ENCODE measurements around the gene JAK3.
"Not testable (repeated sequence)": the region's sequence is repeated elsewhere in the genome, so short reads cannot be mapped to it uniquely, and the experiment has no call there.

JAK3 gene

DNA sequence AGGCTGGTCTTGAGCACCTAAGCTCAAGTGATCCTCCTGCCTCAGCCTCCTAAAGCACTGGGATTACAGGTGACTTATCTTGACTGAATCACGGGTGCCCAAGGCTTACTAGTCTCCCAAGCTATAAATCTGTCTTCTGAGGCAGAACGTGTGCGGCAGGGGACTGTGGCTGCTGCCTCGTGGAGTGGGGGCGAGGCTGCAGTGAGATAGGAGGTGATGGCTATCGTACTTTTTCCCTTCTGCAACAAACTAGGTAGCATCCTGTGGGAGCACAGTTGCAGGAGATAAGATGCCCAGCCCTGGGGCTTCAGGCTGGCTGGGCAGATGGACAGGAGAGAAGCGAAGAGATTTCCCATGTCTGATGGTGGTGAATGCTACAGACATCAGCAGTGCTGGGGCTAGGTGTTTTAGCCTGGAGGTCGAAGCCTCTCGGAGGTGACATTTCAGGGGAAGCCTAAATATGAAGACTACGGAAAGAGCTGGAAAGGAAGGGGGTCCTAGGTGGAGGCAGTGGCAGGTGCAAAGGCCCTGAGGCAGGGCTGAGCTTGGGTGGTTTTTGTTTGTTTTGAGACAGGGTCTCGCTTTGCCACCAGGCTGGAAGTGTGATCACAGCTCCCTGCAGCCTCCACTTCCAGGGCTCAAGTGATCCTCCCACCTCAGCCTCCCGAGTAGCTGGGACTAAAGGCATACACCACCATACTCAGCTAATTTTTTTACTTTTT is 45.5 kb downstream of the JAK3 start:
- DNase-seq: no peak

DNA sequence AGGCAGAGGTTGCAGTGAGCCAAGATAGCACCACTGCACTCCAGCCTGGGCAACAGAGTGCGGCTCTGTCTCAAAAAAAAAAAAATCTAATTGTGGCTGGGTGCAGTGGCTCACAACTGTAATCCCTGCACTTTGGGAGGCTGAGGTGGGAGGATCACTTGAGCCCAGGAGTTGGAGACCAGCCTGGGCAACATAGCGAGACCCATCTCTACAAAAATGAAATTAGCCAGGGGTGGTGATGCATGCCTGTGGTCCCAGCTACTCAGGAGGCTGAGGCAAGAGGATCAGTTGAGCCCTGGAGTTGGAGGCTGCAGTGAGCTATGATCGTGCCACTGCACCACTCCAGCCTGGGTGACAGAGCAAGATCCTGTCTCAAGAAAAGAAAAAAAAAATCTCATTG is 49.2 kb downstream of the JAK3 start:
- DNase-seq: not testable (repeated sequence)

DNA sequence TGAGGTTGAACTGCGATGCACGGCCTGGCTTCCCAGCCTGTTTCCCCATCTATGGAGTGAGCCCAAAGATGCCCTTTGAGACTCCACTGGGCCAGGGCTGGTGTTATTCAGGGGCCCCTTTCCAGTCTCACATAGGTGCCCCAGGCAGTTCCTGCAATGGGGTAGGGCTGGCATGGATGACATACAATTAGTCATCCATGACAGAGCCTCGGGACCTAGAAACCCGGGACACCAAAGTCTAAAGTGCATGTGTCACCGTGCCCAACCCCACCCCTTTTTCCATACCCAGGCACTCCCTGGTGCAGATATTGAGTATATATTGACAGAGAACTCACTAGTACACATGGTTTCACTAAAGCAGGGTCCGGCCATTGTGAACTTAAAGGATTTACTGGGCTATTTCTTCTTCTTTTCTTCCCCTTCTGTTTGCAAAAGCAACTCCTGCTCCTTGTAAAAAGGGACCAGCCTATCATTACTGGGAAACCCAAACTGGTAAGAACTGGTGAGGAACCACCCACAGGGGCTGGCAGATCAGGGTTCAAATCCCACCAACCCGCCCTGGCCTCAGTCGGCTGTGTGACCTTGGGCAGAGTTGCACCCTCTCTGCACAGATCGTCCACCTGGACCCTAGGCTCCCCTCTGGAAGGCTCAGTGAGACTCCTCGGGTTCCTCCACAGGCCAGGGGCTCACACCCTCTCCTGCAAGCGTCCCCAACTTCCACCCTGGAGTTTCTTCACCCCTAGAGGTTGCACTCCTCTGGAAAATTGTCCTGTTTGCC is 50.2 kb downstream of the JAK3 start:
- DNase-seq: peak; percentile 26

DNA sequence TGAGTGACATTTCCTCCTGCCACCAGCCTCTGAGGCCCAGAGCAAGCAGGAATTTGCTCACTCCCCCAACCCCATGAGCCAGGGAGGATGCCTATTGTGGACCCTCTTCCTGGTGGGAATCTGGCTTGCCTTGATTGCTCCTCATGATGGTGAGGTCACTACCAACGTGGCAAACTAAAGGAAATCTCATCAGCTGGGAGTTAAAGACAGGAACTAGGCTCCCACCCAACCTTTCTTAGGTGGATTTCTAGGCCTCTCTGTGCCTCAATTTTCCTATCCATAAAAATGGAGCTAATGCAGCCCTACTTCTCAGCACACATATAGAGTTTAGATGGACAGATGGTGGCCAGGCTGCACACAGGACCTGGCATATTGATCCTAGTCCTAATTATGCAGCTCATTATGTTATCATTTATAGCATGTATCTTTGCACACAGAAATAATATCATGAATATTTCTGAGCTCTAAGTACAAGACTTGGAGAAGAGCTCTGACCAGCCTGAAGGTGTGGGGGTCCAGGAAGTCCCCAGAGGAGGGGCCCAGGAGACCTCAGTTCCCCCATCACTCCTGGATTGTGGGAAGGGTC is 50.9 kb downstream of the JAK3 start:
- no peak for DNase-seq

DNA sequence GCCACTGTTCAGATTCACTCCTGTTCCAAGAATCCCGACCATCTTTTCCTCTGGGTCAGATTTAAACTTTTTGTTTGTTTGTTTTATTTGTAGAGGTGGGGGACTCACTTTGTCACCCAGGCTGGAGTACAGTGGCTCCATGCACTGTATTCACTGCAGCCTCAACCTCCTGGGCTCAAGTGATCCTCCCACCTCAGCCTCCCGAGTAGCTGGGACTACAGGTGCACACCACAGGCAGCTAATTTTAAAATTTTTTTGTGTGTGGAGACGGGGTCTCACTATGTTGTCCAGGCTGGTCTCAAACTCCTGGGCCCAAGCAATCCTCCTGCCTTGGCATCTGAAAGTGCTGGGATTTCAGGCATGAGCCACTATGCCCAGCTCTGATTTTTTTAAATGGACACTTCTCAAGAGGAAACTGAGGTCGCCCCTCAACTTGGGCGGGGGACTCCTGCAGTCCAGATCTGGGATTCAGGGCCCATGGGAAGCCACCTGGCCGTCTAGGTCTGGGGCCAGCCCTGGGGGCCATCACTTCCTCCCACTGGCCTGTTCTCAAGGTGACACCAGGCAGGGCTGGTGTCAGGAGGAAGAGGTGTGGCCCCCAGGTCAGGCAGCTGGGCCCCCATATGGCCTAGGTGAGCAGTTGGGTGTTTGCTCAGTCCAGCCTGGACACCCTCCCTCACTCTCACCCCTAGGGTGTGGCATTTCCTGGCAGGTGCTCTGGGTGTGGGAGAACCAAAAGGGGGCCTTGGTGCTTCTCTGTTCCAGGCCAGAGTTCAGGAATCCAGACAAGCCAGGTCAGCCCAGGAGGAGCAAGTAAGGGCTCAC is 51.6 kb downstream of the JAK3 start:
- DNase-seq: no peak

DNA sequence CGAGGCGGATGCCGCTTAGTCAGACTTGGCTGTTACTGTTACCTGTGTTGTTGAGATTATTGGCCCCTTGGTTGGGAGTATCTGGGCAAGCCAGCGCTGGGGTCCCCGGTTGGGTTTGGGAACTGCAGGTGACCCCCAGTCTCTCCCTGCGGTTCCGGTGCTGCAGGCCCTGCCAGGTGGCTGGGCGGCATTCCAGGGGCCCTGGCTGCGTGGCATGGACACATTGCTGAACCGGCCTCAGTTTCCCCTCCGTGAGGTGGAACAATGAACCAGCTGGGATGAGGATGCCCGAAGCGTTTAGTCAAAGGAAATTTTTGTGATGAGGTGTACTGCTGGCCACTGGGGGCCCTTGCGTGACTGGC is 52.3 kb downstream of the JAK3 start:
- no peak for DNase-seq

DNA sequence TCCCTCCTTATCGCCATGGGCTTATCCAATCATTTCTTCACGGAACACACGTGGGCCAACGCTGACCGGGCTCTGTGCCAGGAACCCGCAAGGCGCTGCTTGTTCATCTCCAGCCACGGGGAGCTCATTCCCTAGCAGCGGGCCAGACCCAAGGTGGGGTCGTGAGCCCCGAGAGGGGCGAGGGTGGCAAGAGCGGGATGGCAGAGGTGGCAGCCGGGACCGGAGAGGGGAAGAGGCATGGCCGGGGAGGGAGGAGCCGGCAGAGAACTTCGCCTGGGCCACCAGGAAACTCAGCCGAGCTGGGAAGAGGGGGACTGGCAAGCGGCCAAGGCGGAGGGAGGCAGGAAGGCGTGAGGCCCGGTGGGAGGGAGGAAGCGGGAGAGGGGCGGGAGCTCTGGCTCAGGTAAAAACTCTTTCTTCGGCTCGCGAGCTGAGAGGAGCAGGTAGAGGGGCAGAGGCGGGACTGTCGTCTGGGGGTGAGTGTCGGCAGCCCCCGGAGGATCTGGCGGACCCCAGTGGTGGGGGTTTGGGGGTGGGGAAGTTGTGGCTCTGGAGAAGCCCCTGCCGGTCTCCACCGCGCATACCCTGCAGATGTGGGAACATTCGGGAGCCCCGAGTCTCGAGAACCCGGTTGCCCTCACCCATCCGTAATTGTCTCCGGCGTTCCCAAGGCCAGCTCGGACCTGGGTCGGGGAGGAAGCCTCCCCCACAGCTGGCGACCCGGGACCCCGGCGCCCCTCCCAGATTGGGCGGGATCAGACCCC is 52.9 kb downstream of the JAK3 start, which contains the start of gene B3GNT3:
Gene B3GNT3, plus strand, starts transcription at position 408 of the 764 bp plus-strand sequence. CDS start 12,670 bp downstream, outside the sequence.
- peak; percentile 90 for DNase-seq

DNA sequence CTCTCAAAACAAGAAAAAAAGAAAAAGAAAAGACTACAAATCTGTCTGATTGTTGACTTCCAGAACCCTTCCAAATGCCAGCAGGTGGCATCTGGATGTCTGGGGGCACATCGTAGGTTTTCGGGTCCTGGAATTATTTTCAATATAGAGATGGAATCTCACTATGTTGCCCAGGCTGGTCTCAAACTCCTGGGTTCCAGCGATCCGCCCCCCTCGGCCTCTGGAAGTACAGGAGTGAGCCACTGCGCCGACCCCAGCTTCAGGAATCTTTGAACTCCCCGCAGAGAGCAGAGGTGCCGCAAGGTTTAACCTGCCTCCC is 53.4 kb downstream of the JAK3 start:
- no peak for DNase-seq

DNA sequence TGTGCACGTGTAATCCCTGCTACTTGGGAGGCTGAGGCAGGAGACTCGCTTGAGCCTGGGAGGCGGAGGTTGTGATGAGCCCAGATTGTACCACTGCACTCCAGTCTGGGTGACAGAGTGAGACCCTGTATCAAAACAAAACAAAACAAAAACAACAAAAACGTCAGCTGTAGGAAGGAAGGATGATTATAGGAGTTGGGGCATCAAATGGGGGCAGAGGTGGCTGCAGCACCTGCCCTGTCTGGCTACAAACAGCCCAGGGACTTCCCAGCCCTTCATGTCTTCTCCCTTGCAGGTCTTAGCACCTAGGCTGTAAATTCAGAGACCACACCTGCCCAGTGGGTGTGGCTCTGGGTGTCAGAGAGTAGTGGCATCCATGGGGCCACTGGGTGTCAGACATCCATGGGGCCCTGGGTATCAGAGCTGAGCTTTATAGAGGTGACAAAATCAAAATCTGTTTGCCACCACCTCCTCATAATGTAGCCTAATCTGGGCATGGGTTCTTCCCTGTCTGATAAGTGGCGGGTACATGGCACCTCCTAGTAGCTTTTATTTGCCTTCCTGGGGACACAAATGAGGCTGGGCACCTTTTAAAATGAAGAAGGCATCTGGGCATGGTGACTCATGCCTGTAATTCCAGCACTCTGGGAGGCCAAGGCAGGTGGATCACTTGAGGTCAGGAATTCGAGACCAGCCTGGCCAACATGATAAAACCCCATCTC is 57.6 kb downstream of the JAK3 start:
- DNase-seq: peak; percentile 76

DNA sequence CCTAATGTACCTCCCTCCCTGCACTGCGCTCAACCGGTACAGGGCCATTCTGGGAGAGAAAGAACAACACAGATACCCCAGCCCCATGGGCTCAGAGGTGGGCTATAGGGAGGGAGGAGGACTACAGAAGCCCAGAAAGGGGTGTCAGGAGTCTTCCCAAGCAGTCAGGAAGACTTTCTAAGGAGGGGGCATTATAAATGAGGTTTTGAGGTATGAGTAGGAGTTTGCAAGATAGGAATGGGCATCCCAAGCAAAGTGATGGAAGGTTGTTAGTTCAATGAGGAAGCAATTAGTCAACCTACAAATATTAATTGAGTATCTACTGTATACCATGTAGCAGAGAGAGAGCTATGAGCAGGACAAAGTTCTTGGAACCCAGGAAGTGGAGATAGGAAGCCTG is 59.1 kb downstream of the JAK3 start:
- no peak for DNase-seq

DNA sequence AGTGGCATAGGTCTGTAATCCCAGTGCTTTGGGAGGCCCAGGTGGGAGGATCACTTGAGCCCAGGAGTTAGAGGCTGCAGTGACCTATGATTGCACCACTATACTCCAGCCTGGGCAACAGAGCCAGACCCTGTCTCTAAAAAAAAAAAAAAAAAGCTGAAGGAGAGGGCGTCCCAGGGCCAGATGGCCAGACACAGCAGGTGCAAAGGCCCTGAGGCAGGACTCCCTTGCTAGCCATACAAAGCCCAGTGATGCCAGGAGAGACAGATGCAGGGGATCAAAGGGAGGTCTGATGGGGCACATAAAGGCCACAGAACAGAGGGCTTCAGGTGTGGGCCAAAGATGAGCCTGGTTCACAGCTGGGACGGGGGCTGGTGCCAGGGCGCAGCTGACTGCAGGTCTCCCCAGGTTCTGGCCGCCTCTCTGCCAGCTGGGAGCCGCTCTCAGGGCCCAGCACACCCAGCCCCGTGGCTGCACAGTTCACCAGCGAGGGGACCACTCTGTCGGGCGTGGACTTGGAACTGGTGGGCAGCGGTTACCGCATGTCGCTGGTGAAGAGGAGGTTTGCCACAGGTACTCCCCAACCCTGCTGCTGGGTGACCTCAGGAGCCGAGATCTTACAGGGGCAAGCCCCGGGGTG is 60.4 kb downstream of the JAK3 start:
- DNase-seq: peak; percentile 38

DNA sequence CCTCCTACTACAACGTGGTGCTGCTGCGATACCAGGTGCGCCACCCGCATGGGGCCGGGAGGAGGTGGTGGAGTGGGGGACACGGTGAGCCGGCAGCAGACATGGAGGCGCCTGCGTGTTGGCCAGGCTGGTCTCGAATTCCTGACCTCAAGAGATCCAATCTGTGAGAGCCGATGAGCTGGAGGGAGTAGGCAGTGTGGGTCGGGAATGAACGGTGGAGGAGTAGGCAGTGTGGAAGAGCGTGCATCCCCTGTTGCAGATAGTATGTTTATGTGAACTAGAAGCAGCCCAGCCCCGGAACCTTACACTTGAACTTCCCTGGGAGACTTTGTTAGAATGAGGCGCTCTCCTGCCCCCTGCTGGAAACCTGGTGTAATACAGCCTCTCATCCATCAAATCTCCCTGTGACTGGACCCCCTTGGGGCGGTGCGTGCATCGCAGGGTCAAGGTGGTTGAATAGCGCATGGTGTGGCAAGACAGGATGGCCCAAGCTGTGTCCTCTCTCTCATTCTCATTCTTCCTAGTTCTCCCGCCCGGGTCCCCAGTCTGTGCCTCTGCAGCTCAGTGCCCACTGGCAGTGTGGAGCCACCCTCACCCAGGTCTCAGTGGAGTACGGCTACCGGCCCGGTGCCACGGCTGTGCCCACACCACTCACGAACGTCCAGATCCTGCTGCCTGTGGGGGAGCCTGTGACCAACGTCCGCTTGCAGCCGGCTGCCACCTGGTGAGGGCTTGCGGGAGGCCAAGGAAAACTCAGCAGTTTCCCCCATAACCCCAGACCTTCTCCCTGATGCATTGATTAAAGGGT is 63.4 kb downstream of the JAK3 start:
- DNase-seq: peak; percentile 83

DNA sequence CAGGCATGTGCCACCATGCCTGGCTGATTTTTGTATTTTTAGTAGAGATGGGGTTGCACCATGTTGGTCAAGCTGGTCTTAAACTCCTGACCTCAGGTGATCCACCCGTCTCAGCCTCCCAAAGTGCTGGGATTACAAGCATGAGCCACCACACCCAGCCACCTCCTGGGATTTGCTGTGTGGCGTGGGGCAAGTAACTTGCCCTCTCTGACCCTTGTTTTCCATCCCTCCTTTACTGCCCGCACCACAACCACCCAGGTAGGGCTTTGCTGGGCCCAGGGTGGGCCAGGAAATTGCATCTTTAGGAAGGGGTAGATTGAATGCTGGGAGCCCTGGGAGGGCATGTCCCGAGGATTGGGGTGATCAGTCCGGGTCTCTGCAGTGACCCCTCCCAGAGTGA is 64.1 kb downstream of the JAK3 start:
- not testable (repeated sequence) for DNase-seq

DNA sequence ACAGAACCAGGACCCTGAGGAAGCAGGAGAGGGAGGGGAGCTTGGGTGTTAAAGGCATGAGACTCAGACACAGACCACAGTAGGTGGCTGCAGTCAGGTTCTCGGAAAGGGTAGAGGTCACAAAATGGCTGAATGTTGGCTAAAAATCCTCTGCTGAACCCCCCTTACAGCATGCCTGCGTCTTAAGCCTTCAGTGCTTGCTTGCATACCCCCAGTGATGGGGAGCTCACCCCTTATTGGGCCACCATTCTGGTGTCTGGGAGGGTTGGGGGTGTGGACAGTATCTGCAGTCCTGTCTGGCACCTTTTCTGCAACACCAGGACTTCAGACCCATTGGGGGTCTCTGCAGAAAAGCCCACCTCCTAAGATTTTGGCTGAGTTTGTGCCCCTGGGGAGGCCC is 67.0 kb downstream of the JAK3 start:
- no peak for DNase-seq

DNA sequence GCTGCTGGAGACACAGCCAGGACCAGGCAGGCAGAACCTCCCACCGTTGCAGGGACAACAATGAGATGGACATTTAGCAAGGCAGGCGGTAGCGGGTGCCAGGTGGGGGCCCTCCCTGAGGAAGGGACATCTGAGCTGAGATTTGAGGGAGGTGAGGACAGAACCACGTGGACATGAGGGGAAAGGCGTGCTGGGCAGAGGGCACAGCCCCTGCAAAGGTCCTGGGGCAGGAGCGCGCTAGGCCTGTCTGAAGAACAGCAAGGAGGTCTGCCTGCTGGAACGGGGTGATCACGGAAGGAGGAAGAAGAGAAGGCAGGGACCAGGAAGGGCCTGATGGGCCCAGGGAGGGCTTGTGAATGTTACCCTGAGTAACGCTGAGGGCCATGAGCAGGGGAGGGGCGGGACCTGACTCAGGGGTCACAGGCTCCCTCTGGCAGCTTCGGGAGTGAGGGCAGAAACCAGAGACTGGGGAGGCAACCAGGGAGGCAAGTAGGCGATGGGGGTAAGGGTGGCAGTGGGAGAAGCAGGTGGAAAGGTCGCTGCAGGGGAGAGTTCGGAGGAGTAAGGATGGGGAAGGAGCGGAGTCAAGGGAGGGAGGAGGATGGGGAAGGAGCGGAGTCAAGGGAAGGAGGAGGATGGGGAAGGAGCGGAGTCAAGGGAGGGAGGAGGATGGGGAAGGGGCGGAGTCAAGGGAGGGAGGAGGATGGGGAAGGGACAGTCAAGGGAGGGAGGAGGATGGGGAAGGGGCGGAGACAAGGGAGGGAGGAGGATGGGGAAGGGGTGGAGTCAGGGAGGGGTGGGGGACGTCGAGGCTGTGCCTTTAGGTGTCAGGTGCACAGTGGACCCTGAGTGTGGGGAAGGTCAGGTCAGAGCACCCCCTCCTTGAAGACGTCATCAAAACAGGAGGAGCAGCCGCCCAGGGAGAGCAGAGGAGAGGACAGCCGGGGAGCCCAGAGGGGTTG is 68.5 kb downstream of the JAK3 start:
- DNase-seq: peak; percentile 38

DNA sequence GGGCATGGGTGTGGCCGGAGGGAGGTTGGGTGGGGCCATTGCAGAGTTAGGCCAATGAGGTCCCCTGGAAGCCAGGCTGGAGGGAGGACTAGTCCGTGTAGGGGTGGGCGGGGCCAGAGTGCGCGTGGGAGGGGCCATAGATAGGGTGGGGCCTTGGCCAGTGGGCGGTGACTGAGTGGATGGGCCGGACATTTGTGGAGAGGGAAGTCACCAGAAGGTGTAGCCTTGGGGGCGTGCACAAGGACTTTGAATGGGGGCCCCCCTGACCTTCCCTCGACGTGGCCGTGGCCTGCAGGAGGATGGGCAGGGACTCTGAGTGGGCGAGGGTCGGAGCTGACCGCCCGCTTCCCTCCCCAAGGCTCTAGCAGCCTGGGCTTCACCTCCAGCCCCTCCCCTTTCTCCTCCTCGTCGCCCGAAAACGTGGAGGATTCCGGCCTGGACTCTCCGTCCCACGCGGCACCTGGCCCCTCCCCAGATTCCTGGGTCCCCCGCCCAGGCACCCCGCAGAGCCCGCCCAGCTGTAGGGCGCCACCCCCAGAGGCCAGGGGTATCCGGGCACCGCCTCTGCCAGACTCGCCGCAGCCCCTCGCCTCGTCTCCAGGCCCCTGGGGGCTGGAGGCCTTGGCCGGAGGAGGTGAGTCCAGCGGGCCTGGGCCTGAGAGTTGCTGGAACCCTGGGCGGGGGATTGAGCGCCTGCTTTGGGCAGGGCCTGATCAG is 69.4 kb downstream of the JAK3 start:
- DNase-seq: peak; percentile 58

DNA sequence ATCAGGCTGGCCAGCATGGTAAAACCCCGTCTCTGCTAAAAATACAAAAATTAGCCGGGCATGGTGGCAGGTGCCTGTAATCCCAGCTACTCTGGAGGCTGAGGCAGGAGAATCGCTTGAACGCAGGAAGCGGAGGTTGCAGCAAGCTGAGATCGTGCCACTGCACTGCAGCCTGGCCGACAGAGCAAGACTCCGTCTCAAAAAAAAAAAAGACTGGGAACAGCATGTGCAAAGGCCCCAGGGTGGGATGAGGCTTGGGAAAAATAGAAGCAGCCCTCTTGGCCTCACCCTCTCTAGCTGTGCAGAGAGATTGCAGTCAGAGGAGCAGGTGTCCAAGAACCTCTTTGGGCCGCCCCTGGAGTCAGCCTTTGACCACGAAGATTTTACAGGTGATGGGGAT is 69.9 kb downstream of the JAK3 start:
- not testable (repeated sequence) for DNase-seq

DNA sequence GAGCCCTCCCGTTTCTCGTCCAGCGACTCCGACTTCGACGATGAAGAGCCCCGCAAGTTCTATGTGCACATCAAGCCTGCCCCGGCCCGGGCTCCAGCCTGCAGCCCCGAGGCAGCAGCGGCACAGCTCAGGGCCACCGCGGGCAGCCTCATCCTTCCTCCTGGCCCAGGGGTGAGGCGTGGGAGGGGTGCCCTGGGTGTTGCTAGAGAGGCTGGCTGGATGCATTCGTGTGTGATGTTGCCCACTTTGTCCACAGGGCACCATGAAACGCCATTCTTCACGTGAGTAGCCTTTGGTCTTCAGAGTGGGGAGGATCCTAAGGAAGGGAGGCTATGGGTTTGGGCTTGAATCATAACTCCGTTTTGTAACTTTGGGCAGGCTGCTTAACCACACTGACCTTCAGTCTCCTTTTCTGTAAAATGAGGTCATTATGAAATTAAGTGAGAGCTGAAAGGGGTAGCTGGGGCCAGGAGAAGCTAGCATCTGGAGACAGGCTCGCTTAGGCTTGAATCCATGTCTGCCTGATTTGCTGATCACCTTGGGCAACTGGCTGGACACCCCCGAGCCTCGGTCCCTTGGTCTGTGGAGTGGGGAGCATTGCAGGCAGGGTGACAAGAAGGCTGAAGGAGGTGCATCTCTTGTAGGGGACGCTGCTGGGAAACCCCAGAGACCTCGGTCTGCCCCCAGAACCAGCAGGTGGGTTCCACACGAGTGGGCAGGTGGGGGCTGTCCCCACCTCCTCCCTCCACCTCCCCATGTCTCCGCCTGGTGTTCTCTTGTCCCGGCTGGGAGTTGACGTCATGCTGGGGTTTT is 71.6 kb downstream of the JAK3 start:
- no peak for DNase-seq

Data from NCI-H69 (cell line).